GM23248 (cell line): ENCODE measurements around the gene OSTN.

Experiments
- EZH2 ChIP-seq: fragments of 200-600 bp; sonication (generic); IDR thresholded peaks from 2 replicates; pipeline ENCODE4 v1.6.1; 2018; ENCODE audit warnings: antibody characterized with exemption, mild to moderate bottlenecking; ENCODE audit not compliant: insufficient read depth, poor library complexity, severe bottlenecking
- EZH2phosphoT487 ChIP-seq: fragments of 200-600 bp; sonication (generic); IDR thresholded peaks from 2 replicates; pipeline ENCODE4 v1.6.1; 2018; ENCODE audit warnings: antibody characterized with exemption, moderate library complexity, mild to moderate bottlenecking, low read depth; ENCODE audit not compliant: insufficient read depth

DNA sequence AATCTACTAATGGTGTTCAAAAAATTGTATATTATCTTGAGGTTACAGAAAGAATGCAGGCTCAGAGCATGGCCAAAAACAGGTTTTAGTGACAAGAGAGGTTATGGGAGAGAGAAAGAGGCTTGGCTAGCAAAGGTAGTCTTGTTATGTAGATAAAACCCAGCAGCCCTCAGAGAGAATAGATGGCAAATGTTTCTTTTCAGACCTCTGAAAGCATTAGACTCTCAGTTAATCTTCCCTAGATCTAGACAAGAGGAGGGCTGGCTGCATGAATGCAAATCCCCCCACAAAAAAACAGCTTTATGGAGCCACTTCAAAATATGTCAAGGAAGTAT lies 62.2 kb downstream of the OSTN start:
- TF ChIP-seq EZH2phosphoT487 (no peak), EZH2 (no peak)
